HepG2 (cell line): ENCODE measurements around the gene AGER. TPM values are rescaled to one million over a fixed set of nuclear protein-coding genes. Genes with fewer than 3 reads are reported as not detected.

Experiments
- AGO1 ChIP-seq: fragments of 200-400 bp; formaldehyde crosslinking; IDR thresholded peaks from 2 replicates; pipeline ENCODE4 v1.6.1; 2017; ENCODE audit warnings: mild to moderate bottlenecking, low read depth, low read length, moderate library complexity; ENCODE audit not compliant: poor library complexity, severe bottlenecking
- ATF1 ChIP-seq: IDR thresholded peaks from 2 replicates; pipeline ENCODE4 v1.6.1; 2016; ENCODE audit warnings: mild to moderate bottlenecking, control low read depth
- CSRNP2 ChIP-seq: sonication (generic); formaldehyde crosslinking; conservative IDR thresholded peaks from 2 replicates; pipeline ENCODE4 v1.8.0; 2022; ENCODE audit warnings: low read depth, missing genetic modification reagents
- GABPA ChIP-seq, 2 experiments: IDR thresholded peaks; 2 replicates each; pipeline ENCODE4 v1.6.1; 2011 to 2016; ENCODE audit warnings: low read depth in 2 of 2, low read length in 1 of 2, missing biosample characterization in 1 of 2, missing genetic modification characterization in 1 of 2
- KLF11 ChIP-seq: IDR thresholded peaks from 2 replicates; pipeline ENCODE4 v1.6.1; 2016; ENCODE audit warnings: missing compliant biosample characterization
- KLF9 ChIP-seq: IDR thresholded peaks from 2 replicates; pipeline ENCODE4 v1.6.1; 2016; ENCODE audit warnings: low read depth
- MTA1 ChIP-seq: sonication (generic); formaldehyde crosslinking; IDR thresholded peaks from 2 replicates; pipeline ENCODE4 v1.4.0; 2020; ENCODE audit warnings: missing genetic modification reagents, mild to moderate bottlenecking, borderline replicate concordance
- POLR2G ChIP-seq: fragments of 200-400 bp; formaldehyde crosslinking; IDR thresholded peaks from 2 replicates; pipeline ENCODE4 v1.6.1; 2018; ENCODE audit warnings: mild to moderate bottlenecking, low read depth, low read length, moderate library complexity
- SNRNP70 ChIP-seq: fragments of 200-400 bp; formaldehyde crosslinking; IDR thresholded peaks from 2 replicates; pipeline ENCODE4 v1.6.1; 2017; ENCODE audit warnings: mild to moderate bottlenecking, low read depth, low read length, moderate library complexity
- ZFAT ChIP-seq: sonication (generic); formaldehyde crosslinking; conservative IDR thresholded peaks from 2 replicates; pipeline ENCODE4 v1.8.1; 2023; ENCODE audit warnings: missing genetic modification reagents, inconsistent platforms
- ZNF12 ChIP-seq: sonication (generic); formaldehyde crosslinking; IDR thresholded peaks from 2 replicates; pipeline ENCODE4 v1.5.0; 2020; ENCODE audit warnings: missing genetic modification reagents
- ZNF510 ChIP-seq: sonication (generic); formaldehyde crosslinking; IDR thresholded peaks from 2 replicates; pipeline ENCODE4 v1.4.0; 2020; ENCODE audit warnings: low read depth, mild to moderate bottlenecking, missing genetic modification reagents
- ZNF614 ChIP-seq: IDR thresholded peaks from 2 replicates; pipeline ENCODE4 v1.6.1; 2018; ENCODE audit warnings: missing biosample characterization, missing genetic modification reagents, inconsistent platforms, borderline replicate concordance
- ZNF772 ChIP-seq: sonication (generic); formaldehyde crosslinking; IDR thresholded peaks from 2 replicates; pipeline ENCODE4 v1.5.0; 2020; ENCODE audit warnings: mild to moderate bottlenecking, missing genetic modification reagents
- ZNF782 ChIP-seq: sonication (generic); formaldehyde crosslinking; IDR thresholded peaks from 2 replicates; pipeline ENCODE4 v1.4.0; 2020; ENCODE audit warnings: missing genetic modification reagents, mild to moderate bottlenecking, borderline replicate concordance
- polyA plus RNA-seq, 8 experiments: library from polyadenylated mRNA; depleted of rRNA in 3 of 8; stranded (reverse) in 7 of 8; unstranded in 1 of 8; fragments of >200 nt; fragmentation: Illumina TruSeq in 4 of 8; extraction: Trizol in 4 of 8; gene quantifications; 2 replicates each; pipeline versions ENCODE4 v1.2.1 to v1.2.3, GENCODE V29; 2011 to 2016; ENCODE audit warnings: low read depth in 4 of 8, missing spikeins in 1 of 8, mixed read lengths in 1 of 8; ENCODE audit not compliant: insufficient read depth in 1 of 8
- total RNA-seq, 5 experiments: library from RNA; depleted of rRNA; stranded (reverse); fragments of >200 nt; fragmentation: Illumina TruSeq; extraction: Trizol; gene quantifications; 2 replicates each; pipeline ENCODE4 v1.2.3, GENCODE V29; 2016; ENCODE audit warnings: low read depth in 1 of 5
- TF ChIP-seq, protein P1 (sequence below): sonication (generic); formaldehyde crosslinking; IDR thresholded peaks from 2 replicates; pipeline ENCODE4 v1.5.1; 2020; ENCODE audit warnings: mild to moderate bottlenecking, missing genetic modification reagents, moderate library complexity
- TF ChIP-seq, protein P2 (sequence below), 2 experiments: sonication (generic) in 1 of 2; formaldehyde crosslinking in 1 of 2; IDR thresholded peaks; 2 replicates each; pipeline versions ENCODE4 v1.4.0 to v1.6.1; 2016 to 2020; ENCODE audit warnings: borderline replicate concordance in 1 of 2, low read depth in 1 of 2, mild to moderate bottlenecking in 1 of 2, missing genetic modification reagents in 1 of 2

The AGER gene
- total and polyA plus RNA-seq, 2 of the 13 experiments (the other 11 are each of a cell fraction or from before 2014, with no cell fraction given) = 1.9 to 5.1 TPM

DNA sequence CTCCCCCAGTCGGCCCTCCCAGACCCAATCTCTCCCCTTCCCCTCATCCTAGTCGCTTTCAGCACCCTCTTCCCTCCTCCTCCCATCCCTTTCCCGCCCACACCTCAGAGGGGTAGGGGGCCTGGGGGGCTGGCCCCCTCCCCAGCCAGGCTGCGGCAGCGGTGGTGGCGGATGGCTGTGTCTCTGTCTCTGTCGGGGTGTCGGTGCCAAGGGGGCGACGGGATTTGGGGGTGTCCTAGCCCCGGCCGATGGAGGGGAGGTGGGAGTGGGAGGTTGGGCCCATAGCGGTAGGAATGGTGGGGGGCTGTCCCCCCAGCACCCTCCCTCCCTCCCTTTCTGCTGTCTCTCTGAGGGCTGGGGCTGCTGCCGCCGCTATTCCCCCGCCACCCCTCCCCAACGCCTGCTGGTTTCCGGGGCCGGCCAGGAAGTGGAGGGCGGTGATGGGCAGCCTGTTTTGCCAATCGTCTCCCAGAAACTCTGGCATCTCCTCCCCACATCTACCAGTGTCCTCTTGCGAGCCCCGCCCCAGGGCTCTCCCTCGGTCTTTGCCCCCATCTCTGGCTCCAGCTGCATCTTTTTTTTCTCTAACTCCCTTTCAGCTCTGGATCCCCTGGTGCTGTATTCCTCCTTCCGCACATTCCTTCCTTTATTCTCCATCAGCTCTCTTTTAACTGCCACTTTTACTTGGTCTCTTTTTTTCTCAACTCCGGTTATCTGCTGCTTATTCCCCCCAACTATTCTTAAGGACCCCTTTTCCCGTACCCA is 8.2 kb downstream of the AGER start, which contains the start of gene AGPAT1 (continued):
- TF ChIP-seq, protein P1, sequence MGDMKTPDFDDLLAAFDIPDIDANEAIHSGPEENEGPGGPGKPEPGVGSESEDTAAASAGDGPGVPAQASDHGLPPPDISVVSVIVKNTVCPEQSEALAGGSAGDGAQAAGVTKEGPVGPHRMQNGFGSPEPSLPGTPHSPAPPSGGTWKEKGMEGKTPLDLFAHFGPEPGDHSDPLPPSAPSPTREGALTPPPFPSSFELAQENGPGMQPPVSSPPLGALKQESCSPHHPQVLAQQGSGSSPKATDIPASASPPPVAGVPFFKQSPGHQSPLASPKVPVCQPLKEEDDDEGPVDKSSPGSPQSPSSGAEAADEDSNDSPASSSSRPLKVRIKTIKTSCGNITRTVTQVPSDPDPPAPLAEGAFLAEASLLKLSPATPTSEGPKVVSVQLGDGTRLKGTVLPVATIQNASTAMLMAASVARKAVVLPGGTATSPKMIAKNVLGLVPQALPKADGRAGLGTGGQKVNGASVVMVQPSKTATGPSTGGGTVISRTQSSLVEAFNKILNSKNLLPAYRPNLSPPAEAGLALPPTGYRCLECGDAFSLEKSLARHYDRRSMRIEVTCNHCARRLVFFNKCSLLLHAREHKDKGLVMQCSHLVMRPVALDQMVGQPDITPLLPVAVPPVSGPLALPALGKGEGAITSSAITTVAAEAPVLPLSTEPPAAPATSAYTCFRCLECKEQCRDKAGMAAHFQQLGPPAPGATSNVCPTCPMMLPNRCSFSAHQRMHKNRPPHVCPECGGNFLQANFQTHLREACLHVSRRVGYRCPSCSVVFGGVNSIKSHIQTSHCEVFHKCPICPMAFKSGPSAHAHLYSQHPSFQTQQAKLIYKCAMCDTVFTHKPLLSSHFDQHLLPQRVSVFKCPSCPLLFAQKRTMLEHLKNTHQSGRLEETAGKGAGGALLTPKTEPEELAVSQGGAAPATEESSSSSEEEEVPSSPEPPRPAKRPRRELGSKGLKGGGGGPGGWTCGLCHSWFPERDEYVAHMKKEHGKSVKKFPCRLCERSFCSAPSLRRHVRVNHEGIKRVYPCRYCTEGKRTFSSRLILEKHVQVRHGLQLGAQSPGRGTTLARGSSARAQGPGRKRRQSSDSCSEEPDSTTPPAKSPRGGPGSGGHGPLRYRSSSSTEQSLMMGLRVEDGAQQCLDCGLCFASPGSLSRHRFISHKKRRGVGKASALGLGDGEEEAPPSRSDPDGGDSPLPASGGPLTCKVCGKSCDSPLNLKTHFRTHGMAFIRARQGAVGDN = peak; percentile 79
- TF ChIP-seq ZFAT (CRISPR knock-in tag) (no peak), ZNF510 (CRISPR knock-in tag) (peak; percentile 77; the same call in 1 of the 2 replicates), ZNF12 (CRISPR knock-in tag) (no peak), AGO1 (no peak), ZNF782 (peak; percentile 42; the same call in 1 of the 2 replicates), SNRNP70 (no peak), CSRNP2 (no peak), ZNF772 (CRISPR knock-in tag) (no peak), MTA1 (CRISPR knock-in tag) (peak; percentile 71; the same call in 1 of the 2 replicates), GABPA (IDR thresholded peaks at IDR 0.05; ENCODE audit: low read depth, low read length) (peak; percentile 91), GABPA (CRISPR knock-in tag; IDR thresholded peaks at IDR 0.05; ENCODE audit: low read depth) (peak; percentile 96), KLF9 (CRISPR knock-in tag) (no peak), ATF1 (CRISPR knock-in tag) (0 out of 2 replicates have a peak, but pooled peaks have one; percentile 25), KLF11 (CRISPR knock-in tag) (0 out of 2 replicates have a peak, but pooled peaks have one; percentile 20), POLR2G (peak; percentile 84), ZNF614 (CRISPR knock-in tag) (no peak; the same call in 1 of the 2 replicates)
- TF ChIP-seq, protein P2, sequence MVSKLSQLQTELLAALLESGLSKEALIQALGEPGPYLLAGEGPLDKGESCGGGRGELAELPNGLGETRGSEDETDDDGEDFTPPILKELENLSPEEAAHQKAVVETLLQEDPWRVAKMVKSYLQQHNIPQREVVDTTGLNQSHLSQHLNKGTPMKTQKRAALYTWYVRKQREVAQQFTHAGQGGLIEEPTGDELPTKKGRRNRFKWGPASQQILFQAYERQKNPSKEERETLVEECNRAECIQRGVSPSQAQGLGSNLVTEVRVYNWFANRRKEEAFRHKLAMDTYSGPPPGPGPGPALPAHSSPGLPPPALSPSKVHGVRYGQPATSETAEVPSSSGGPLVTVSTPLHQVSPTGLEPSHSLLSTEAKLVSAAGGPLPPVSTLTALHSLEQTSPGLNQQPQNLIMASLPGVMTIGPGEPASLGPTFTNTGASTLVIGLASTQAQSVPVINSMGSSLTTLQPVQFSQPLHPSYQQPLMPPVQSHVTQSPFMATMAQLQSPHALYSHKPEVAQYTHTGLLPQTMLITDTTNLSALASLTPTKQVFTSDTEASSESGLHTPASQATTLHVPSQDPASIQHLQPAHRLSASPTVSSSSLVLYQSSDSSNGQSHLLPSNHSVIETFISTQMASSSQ (IDR thresholded peaks at IDR 0.05; ENCODE audit: low read depth) = no peak
- TF ChIP-seq, protein P2 (CRISPR knock-in tag; IDR thresholded peaks at IDR 0.05; ENCODE audit: borderline replicate concordance) = no peak
